WTC11 (cell line): ENCODE measurements around the gene ANKMY1. TPM values are rescaled to one million over a fixed set of nuclear protein-coding genes. Genes with fewer than 3 reads are reported as not detected.

Experiments
- ATF1 ChIP-seq: sonication (generic); formaldehyde crosslinking; IDR thresholded peaks from 2 replicates; pipeline ENCODE4 v1.8.1; 2023; ENCODE audit warnings: mild to moderate bottlenecking, moderate library complexity, missing genetic modification reagents
- CREB1 ChIP-seq: sonication (generic); formaldehyde crosslinking; IDR thresholded peaks from 2 replicates; pipeline ENCODE4 v1.8.0; 2023; ENCODE audit warnings: mild to moderate bottlenecking, missing genetic modification reagents
- CREM ChIP-seq: sonication (generic); formaldehyde crosslinking; IDR thresholded peaks from 2 replicates; pipeline ENCODE4 v1.8.1; 2022; ENCODE audit warnings: mild to moderate bottlenecking, missing genetic modification reagents, moderate library complexity
- ESRRA ChIP-seq: sonication (generic); formaldehyde crosslinking; IDR thresholded peaks from 2 replicates; pipeline ENCODE4 v1.8.1; 2022; ENCODE audit warnings: mild to moderate bottlenecking, missing genetic modification reagents, borderline replicate concordance
- ETV6 ChIP-seq: sonication (generic); formaldehyde crosslinking; IDR thresholded peaks from 2 replicates; pipeline ENCODE4 v1.8.1; 2022; ENCODE audit warnings: mild to moderate bottlenecking, missing genetic modification reagents
- FOXJ3 ChIP-seq: sonication (generic); formaldehyde crosslinking; IDR thresholded peaks from 2 replicates; pipeline ENCODE4 v1.9.0; 2021; ENCODE audit warnings: missing genetic modification reagents, mild to moderate bottlenecking, borderline replicate concordance
- FOXK1 ChIP-seq: sonication (generic); formaldehyde crosslinking; IDR thresholded peaks from 2 replicates; pipeline ENCODE4 v1.8.0; 2022; ENCODE audit warnings: mild to moderate bottlenecking, moderate library complexity, missing genetic modification reagents
- GABPB1 ChIP-seq: sonication (generic); formaldehyde crosslinking; IDR thresholded peaks from 2 replicates; pipeline ENCODE4 v1.8.1; 2023; ENCODE audit warnings: mild to moderate bottlenecking, missing genetic modification reagents
- GTF2I ChIP-seq: fragments of 250-450 bp; sonication (Bioruptor Pico); conservative IDR thresholded peaks from 2 replicates; pipeline ENCODE4 v1.4.0; 2021; ENCODE audit warnings: mild to moderate bottlenecking
- HMGA2 ChIP-seq: fragments of 250-450 bp; sonication (Bioruptor Pico); IDR thresholded peaks from 2 replicates; pipeline ENCODE4 v1.4.0; 2021; ENCODE audit warnings: mild to moderate bottlenecking, moderate library complexity
- HMGXB4 ChIP-seq: sonication (generic); formaldehyde crosslinking; IDR thresholded peaks from 2 replicates; pipeline ENCODE4 v1.8.1; 2023; ENCODE audit warnings: mild to moderate bottlenecking, moderate library complexity, missing genetic modification reagents
- IRF2 ChIP-seq: sonication (generic); formaldehyde crosslinking; IDR thresholded peaks from 2 replicates; pipeline ENCODE4 v1.8.0; 2022; ENCODE audit warnings: low read depth, missing genetic modification reagents, borderline replicate concordance
- KAT7 ChIP-seq: sonication (generic); formaldehyde crosslinking; IDR thresholded peaks from 2 replicates; pipeline ENCODE4 v1.8.1; 2023; ENCODE audit warnings: missing genetic modification reagents, mild to moderate bottlenecking, borderline replicate concordance
- MYBL2 ChIP-seq: sonication (generic); formaldehyde crosslinking; IDR thresholded peaks from 2 replicates; pipeline ENCODE4 v1.8.1; 2023; ENCODE audit warnings: mild to moderate bottlenecking, moderate library complexity, missing genetic modification reagents
- NFE2L1 ChIP-seq: sonication (generic); formaldehyde crosslinking; IDR thresholded peaks from 2 replicates; pipeline ENCODE4 v1.8.1; 2023; ENCODE audit warnings: missing genetic modification reagents
- NR3C1 ChIP-seq: sonication (generic); formaldehyde crosslinking; conservative IDR thresholded peaks from 2 replicates; pipeline ENCODE4 v1.8.1; 2023; ENCODE audit warnings: low read depth, mild to moderate bottlenecking, missing genetic modification reagents
- PRRX2 ChIP-seq: fragments of 250-450 bp; sonication (Bioruptor Pico); IDR thresholded peaks from 2 replicates; pipeline ENCODE4 v1.8.0; 2021; ENCODE audit warnings: mild to moderate bottlenecking
- RORB ChIP-seq: fragments of 250-450 bp; sonication (Bioruptor Pico); IDR thresholded peaks from 2 replicates; pipeline ENCODE4 v1.9.0; 2021; ENCODE audit warnings: mild to moderate bottlenecking
- SMAD3 ChIP-seq: sonication (generic); formaldehyde crosslinking; IDR thresholded peaks from 2 replicates; pipeline ENCODE4 v1.8.0; 2022; ENCODE audit warnings: missing genetic modification reagents, mild to moderate bottlenecking, borderline replicate concordance
- SP1 ChIP-seq: sonication (generic); formaldehyde crosslinking; conservative IDR thresholded peaks from 2 replicates; pipeline ENCODE4 v1.8.1; 2022; ENCODE audit warnings: missing genetic modification reagents
- TP53 ChIP-seq: sonication (generic); formaldehyde crosslinking; IDR thresholded peaks from 2 replicates; pipeline ENCODE4 v1.8.1; 2023; ENCODE audit warnings: mild to moderate bottlenecking, missing genetic modification reagents
- ZNF423 ChIP-seq: fragments of 250-450 bp; sonication (Bioruptor Pico); IDR thresholded peaks from 2 replicates; pipeline ENCODE4 v2.1.2; 2022; ENCODE audit warnings: mild to moderate bottlenecking, moderate library complexity
- ZNF532 ChIP-seq: fragments of 250-450 bp; sonication (Bioruptor Pico); IDR thresholded peaks from 2 replicates; pipeline ENCODE4 v1.9.0; 2021; ENCODE audit warnings: mild to moderate bottlenecking, borderline replicate concordance
- total RNA-seq: library from RNA; stranded (reverse); gene quantifications from 3 replicates; pipeline ENCODE4 v1.2.3, GENCODE V29; 2021
- TF ChIP-seq, protein P1 (sequence below): sonication (generic); formaldehyde crosslinking; conservative IDR thresholded peaks from 2 replicates; pipeline ENCODE4 v1.8.1; 2023; ENCODE audit warnings: mild to moderate bottlenecking, low read depth, missing genetic modification reagents, moderate library complexity
- TF ChIP-seq, protein P2 (sequence below): fragments of 250-450 bp; sonication (Bioruptor Pico); IDR thresholded peaks from 2 replicates; pipeline ENCODE4 v1.9.0; 2021; ENCODE audit warnings: mild to moderate bottlenecking
- TF ChIP-seq, protein P3 (sequence below): fragments of 250-450 bp; sonication (Bioruptor Pico); IDR thresholded peaks from 2 replicates; pipeline ENCODE4 v1.9.0; 2021; ENCODE audit warnings: mild to moderate bottlenecking
- TF ChIP-seq, protein P4 (sequence below): sonication (generic); formaldehyde crosslinking; IDR thresholded peaks from 2 replicates; pipeline ENCODE4 v1.8.0; 2022; ENCODE audit warnings: mild to moderate bottlenecking, missing genetic modification reagents

The ANKMY1 gene
- total RNA-seq, 1 experiment from 2014 or later: 4.6 TPM

DNA sequence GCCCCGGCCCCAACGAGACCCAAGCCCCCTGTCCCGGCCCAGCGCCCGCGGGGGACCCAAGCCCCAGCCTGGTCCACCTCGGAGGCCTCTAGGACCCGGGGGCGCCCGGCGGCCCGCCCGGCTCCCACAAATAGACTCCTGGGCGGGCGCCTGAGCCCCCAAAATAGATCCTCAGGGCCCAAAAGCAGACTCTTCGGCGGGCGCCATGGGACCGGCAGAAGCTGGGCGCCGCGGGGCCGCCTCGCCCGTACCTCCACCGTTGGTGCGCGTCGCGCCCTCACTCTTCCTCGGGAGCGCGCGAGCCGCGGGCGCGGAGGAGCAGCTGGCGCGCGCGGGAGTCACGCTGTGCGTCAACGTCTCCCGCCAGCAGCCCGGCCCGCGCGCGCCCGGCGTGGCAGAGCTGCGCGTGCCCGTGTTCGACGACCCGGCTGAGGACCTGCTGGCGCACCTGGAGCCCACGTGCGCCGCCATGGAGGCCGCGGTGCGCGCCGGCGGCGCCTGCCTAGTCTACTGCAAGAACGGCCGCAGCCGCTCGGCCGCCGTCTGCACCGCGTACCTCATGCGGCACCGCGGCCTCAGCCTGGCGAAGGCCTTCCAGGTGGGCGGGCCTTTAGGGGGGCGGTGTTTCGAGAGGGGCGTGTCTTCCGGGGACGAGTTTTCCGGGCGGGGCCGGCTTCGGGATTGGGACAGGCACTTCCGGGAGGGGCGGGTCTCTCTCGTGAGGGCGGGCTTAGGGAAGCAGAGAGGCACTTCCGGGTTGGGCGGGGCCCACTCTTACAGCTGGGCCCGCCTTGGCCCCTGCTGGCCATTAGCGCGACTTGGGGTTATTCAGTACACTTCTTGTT lies 2.9 kb upstream of the ANKMY1 start (continued):
- TF ChIP-seq HMGXB4 (CRISPR knock-in tag): peak; percentile 56; the same call in 1 of the 2 replicates
- peak; percentile 80 for TF ChIP-seq NR3C1 (CRISPR knock-in tag)
- TF ChIP-seq CREB1 (CRISPR knock-in tag): no peak
- no peak for TF ChIP-seq RORB (CRISPR knock-in tag)
- TF ChIP-seq, protein P1, sequence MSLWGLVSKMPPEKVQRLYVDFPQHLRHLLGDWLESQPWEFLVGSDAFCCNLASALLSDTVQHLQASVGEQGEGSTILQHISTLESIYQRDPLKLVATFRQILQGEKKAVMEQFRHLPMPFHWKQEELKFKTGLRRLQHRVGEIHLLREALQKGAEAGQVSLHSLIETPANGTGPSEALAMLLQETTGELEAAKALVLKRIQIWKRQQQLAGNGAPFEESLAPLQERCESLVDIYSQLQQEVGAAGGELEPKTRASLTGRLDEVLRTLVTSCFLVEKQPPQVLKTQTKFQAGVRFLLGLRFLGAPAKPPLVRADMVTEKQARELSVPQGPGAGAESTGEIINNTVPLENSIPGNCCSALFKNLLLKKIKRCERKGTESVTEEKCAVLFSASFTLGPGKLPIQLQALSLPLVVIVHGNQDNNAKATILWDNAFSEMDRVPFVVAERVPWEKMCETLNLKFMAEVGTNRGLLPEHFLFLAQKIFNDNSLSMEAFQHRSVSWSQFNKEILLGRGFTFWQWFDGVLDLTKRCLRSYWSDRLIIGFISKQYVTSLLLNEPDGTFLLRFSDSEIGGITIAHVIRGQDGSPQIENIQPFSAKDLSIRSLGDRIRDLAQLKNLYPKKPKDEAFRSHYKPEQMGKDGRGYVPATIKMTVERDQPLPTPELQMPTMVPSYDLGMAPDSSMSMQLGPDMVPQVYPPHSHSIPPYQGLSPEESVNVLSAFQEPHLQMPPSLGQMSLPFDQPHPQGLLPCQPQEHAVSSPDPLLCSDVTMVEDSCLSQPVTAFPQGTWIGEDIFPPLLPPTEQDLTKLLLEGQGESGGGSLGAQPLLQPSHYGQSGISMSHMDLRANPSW (CRISPR knock-in tag): no peak
- no peak for TF ChIP-seq HMGA2 (CRISPR knock-in tag)
- TF ChIP-seq MYBL2 (CRISPR knock-in tag): peak; percentile 17; the same call in 1 of the 2 replicates
- TF ChIP-seq, protein P2, sequence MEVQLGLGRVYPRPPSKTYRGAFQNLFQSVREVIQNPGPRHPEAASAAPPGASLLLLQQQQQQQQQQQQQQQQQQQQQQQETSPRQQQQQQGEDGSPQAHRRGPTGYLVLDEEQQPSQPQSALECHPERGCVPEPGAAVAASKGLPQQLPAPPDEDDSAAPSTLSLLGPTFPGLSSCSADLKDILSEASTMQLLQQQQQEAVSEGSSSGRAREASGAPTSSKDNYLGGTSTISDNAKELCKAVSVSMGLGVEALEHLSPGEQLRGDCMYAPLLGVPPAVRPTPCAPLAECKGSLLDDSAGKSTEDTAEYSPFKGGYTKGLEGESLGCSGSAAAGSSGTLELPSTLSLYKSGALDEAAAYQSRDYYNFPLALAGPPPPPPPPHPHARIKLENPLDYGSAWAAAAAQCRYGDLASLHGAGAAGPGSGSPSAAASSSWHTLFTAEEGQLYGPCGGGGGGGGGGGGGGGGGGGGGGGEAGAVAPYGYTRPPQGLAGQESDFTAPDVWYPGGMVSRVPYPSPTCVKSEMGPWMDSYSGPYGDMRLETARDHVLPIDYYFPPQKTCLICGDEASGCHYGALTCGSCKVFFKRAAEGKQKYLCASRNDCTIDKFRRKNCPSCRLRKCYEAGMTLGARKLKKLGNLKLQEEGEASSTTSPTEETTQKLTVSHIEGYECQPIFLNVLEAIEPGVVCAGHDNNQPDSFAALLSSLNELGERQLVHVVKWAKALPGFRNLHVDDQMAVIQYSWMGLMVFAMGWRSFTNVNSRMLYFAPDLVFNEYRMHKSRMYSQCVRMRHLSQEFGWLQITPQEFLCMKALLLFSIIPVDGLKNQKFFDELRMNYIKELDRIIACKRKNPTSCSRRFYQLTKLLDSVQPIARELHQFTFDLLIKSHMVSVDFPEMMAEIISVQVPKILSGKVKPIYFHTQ (CRISPR knock-in tag): no peak
- peak; percentile 80; the same call in 1 of the 2 replicates for TF ChIP-seq FOXK1 (CRISPR knock-in tag)
- TF ChIP-seq ATF1 (CRISPR knock-in tag): no peak
- TF ChIP-seq SP1 (CRISPR knock-in tag): peak; percentile 96
- TF ChIP-seq ZNF532: no peak
- peak; percentile 90 for TF ChIP-seq SMAD3
- no peak for TF ChIP-seq FOXJ3 (CRISPR knock-in tag)
- peak; percentile 88 for TF ChIP-seq ETV6 (CRISPR knock-in tag)
- TF ChIP-seq, protein P3, sequence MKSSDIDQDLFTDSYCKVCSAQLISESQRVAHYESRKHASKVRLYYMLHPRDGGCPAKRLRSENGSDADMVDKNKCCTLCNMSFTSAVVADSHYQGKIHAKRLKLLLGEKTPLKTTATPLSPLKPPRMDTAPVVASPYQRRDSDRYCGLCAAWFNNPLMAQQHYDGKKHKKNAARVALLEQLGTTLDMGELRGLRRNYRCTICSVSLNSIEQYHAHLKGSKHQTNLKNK: no peak
- peak; percentile 89; the same call in 1 of the 2 replicates for TF ChIP-seq ESRRA
- TF ChIP-seq TP53 (CRISPR knock-in tag): no peak; the same call in 1 of the 2 replicates
- 0 out of 2 replicates have a peak, but pooled peaks have one; percentile 45 for TF ChIP-seq PRRX2
- TF ChIP-seq ZNF423 (CRISPR knock-in tag): no peak
- TF ChIP-seq GABPB1 (CRISPR knock-in tag): peak; percentile 28; the same call in 1 of the 2 replicates
- no peak for TF ChIP-seq NFE2L1 (CRISPR knock-in tag)
- TF ChIP-seq CREM (CRISPR knock-in tag): peak; percentile 51; the same call in 1 of the 2 replicates
- TF ChIP-seq KAT7 (CRISPR knock-in tag): no peak; the same call in 1 of the 2 replicates
- TF ChIP-seq, protein P4, sequence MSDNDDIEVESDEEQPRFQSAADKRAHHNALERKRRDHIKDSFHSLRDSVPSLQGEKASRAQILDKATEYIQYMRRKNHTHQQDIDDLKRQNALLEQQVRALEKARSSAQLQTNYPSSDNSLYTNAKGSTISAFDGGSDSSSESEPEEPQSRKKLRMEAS (CRISPR knock-in tag): peak; percentile 73; the same call in 1 of the 2 replicates
- no peak for TF ChIP-seq GTF2I (CRISPR knock-in tag)
- no peak for TF ChIP-seq IRF2 (CRISPR knock-in tag)
